Nasal cavity respiratory epithelium epithelial cell of viscerocranial mucosa (primary cell): Measurements from ENCODE around the gene KRT37. TPM values are rescaled to one million over a fixed set of nuclear protein-coding genes. Genes with fewer than 3 reads are reported as not detected.

Experiments used
- total RNA-seq: library from RNA; depleted of rRNA; stranded (reverse); fragments of >200 nt; gene quantifications from 2 replicates; pipeline ENCODE4 v1.2.3, GENCODE V29; 2014

KRT37 gene
- 2.1 TPM in 1 of 2 replicates, not detected in the other for total RNA-seq

GRCh38 chr17:41424111-41424635 is at the start of gene KRT37:
KRT37 (minus strand) TSS chr17:41424585; CDS start chr17:41424523, 62 bp downstream.

GRCh38 chr17:41466988-41467387 is 42.6 kb upstream of the KRT37 start, which contains the start of gene KRT32:
KRT32 (minus strand) TSS chr17:41467386; CDS start chr17:41467325, 61 bp downstream.

DNA sequence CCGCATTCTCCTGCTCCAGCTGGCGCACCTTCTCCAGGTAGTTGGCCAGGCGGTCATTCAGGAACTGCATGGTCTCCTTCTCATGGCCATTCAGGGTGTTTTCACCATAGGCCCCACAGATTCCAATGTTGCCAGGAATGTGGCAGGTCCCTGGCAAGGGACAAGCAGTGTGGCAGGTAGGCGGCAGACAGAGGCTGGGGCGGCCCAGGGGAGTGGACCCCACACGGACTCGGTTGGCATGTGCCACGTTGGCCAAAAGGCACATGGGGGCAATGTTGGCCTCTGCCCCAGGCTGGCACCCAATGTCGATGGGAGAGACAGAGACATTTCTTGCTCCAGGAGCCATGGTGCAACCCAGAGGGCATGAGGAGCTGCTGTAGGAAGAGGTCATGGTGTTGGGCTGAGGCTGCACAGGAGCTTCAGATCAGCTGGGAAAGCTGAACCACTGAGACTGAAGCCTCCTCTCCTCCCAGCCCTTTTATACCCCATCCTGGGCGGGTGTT is 16.2 kb upstream of the KRT37 start, which contains the start of gene KRT38:
KRT38 (minus strand) TSS at position 453 of the 503 bp plus-strand sequence; CDS start at position 391, 62 bp downstream.

GRCh38 chr17:41396996-41397660 is 27.3 kb downstream of the KRT37 start, which contains the start of gene KRT31:
KRT31 (minus strand) TSS chr17:41397608; CDS start chr17:41397539, 69 bp downstream.

DNA sequence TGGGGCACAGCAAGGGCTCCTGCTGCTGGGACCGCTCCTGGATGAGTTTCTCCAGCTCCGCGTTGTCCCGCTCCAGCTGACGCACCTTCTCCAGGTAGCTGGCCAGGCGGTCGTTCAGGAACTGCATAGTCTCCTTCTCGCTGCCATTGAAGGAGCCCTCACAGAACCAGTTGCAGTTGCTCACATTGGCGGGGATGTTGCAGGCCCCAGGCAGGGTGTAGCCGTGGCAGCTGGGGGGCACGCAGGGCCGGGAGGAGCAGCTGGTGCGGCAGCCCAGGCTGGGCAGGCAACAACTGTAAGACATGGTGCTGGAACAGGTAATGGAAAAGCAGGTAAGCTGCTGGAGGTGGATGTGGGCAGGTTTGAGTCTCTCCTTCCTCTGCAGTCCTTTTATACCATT is 42.4 kb downstream of the KRT37 start, which contains the start of gene KRT34:
KRT34 (minus strand) TSS at position 364 of the 400 bp plus-strand sequence; CDS start at position 304, 60 bp downstream.

Other genes with a start within 250 kb of the KRT37 start
- not detected in 2 replicates for gene KRTAP4-2, start 246.4 kb downstream of the KRT37 start, total RNA-seq
- not detected in 2 replicates for gene KRTAP4-1, start 239.7 kb downstream of the KRT37 start, total RNA-seq
- gene KRTAP9-1, start 234.7 kb downstream of the KRT37 start, total RNA-seq = not detected in 2 replicates
- not detected in 2 replicates for gene KRTAP9-2, start 197.9 kb downstream of the KRT37 start, total RNA-seq
- gene KRTAP9-3, start 192.1 kb downstream of the KRT37 start, total RNA-seq = not detected in 2 replicates
- gene KRTAP9-8, start 186.6 kb downstream of the KRT37 start, total RNA-seq = not detected in 2 replicates
- gene KRTAP9-4, start 174.9 kb downstream of the KRT37 start, total RNA-seq = not detected in 2 replicates
- not detected in 2 replicates for gene KRTAP9-9, start 169.2 kb downstream of the KRT37 start, total RNA-seq
- gene KRTAP9-6, start 159.2 kb downstream of the KRT37 start, total RNA-seq = not detected in 2 replicates
- gene KRTAP9-7, start 148.9 kb downstream of the KRT37 start, total RNA-seq = not detected in 2 replicates
- gene KRTAP29-1, start 121.7 kb downstream of the KRT37 start, total RNA-seq = not detected in 2 replicates
- not detected in 2 replicates for gene KRTAP16-1, start 115.3 kb downstream of the KRT37 start, total RNA-seq
- not detected in 2 replicates for gene KRTAP17-1, start 108.9 kb downstream of the KRT37 start, total RNA-seq
- 0.28 and 0.68 TPM in 2 replicates for gene KRT33A, start 73.8 kb downstream of the KRT37 start, total RNA-seq
- gene KRT33B, start 54.8 kb downstream of the KRT37 start, total RNA-seq = 1.1 and 59.1 TPM in 2 replicates
- gene KRT34, start 42.3 kb downstream of the KRT37 start, total RNA-seq = 1.00 and 2.7 TPM in 2 replicates
- gene KRT31, start 27.0 kb downstream of the KRT37 start, total RNA-seq = 0.14 and 0.34 TPM in 2 replicates
- 0.07 TPM in 1 of 2 replicates, not detected in the other for gene KRT38, start 16.4 kb upstream of the KRT37 start, total RNA-seq
- gene KRT32, start 42.8 kb upstream of the KRT37 start, total RNA-seq = not detected in 2 replicates
- gene KRT35, start 56.6 kb upstream of the KRT37 start, total RNA-seq = not detected in 2 replicates
- not detected in 2 replicates for gene KRT36, start 65.3 kb upstream of the KRT37 start, total RNA-seq
- 6.5 and 231 TPM in 2 replicates for gene KRT13, start 81.0 kb upstream of the KRT37 start, total RNA-seq
- gene KRT15, start 94.3 kb upstream of the KRT37 start, total RNA-seq = 38.3 and 63.4 TPM in 2 replicates
- 637 and 3,236 TPM in 2 replicates for gene KRT19, start 103.7 kb upstream of the KRT37 start, total RNA-seq
- 0.21 and 0.34 TPM in 2 replicates for gene KRT9, start 147.5 kb upstream of the KRT37 start, total RNA-seq
- gene KRT14, start 162.3 kb upstream of the KRT37 start, total RNA-seq = 254 and 1,560 TPM in 2 replicates
- gene KRT16, start 188.2 kb upstream of the KRT37 start, total RNA-seq = 2,627 and 3,653 TPM in 2 replicates
- 27,930 and 28,043 TPM in 2 replicates for gene KRT17, start 200.0 kb upstream of the KRT37 start, total RNA-seq